HCT116 (cell line): ENCODE results near the gene TMSB4X.

Experiments used
- CTCF ChIP-seq, 3 experiments: fragments of 200-600 bp in 1 of 3; sonication (generic) in 1 of 3; IDR thresholded peaks in 2 of 3; conservative IDR thresholded peaks in 1 of 3; 2 replicates each; pipeline ENCODE4 v1.5.1; 2012 to 2017; ENCODE audit warnings: low read depth in 2 of 3, low read length in 2 of 3, antibody characterized with exemption in 1 of 3, borderline replicate concordance in 1 of 3, control low read depth in 1 of 3, mild to moderate bottlenecking in 1 of 3, mixed read lengths in 1 of 3, mixed run types in 1 of 3, moderate library complexity in 1 of 3; ENCODE audit not compliant: insufficient read depth in 1 of 3
- POLR2A ChIP-seq: IDR thresholded peaks from 2 replicates; pipeline ENCODE4 v1.7.0; 2011; ENCODE audit warnings: borderline replicate concordance; ENCODE audit not compliant: insufficient read depth, insufficient read length; ENCODE audit errors: extremely low read depth
- RAD21 ChIP-seq: IDR thresholded peaks from 2 replicates; pipeline ENCODE4 v1.6.1; 2012; ENCODE audit warnings: low read depth, mild to moderate bottlenecking
- SIN3A ChIP-seq: IDR thresholded peaks from 2 replicates; pipeline ENCODE4 v1.6.1; 2012; ENCODE audit warnings: low read depth

DNA sequence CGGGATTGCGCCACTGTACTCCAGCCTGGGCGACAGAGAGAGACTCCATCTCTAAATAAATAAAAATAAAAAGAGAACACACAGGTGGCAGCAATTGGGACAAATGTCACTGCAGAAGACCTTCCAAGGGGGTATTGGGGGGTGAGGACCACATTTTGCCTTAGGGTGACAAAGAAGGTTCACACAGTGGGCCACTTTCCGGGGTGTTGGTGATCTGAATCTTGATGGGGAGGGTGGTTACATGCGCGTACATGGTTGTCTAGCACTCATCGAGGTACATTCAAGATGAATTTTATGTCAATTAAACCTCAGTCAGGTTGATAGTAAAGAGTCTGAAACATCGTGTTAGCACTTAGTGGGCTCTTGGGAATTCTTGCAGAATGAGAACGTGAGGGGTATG lies 20.5 kb upstream of the TMSB4X start:
- TF ChIP-seq SIN3A (no peak), POLR2A (no peak), CTCF (IDR thresholded peaks at IDR 0.05 in 2 of 3, conservative IDR thresholded peaks at IDR 0.05 in 1 of 3; ENCODE audit: borderline replicate concordance in 1 of 3, insufficient read depth in 1 of 3, low read depth in 2 of 3, low read length in 2 of 3) (no peak), RAD21 (no peak)
